Gastroesophageal sphincter (tissue), 4 donors: ENCODE measurements around the gene SPEM2. TPM values are rescaled to one million over a fixed set of nuclear protein-coding genes. Genes with fewer than 3 reads are reported as not detected.

Experiments
- ATAC-seq: fragments of 150-250 bp; one replicate; pipeline ENCODE4 v1.9.1; 2016; ENCODE audit warnings: mild to moderate bottlenecking, moderate library complexity
- H3K27ac ChIP-seq, 4 donors: fragments of 200-600 bp; sonication (generic) in 3 of 4; 1 replicate in 3 of 4; 2 replicates in 1 of 4; pipeline ENCODE4 v1.5.1; 2016 to 2019
- H3K27me3 ChIP-seq: fragments of 200-600 bp; sonication (generic); one replicate; pipeline ENCODE4 v1.5.1; 2019
- H3K36me3 ChIP-seq, 2 donors: fragments of 200-600 bp; sonication (generic); one replicate each; pipeline ENCODE4 v1.5.1; 2019; ENCODE audit warnings: control low read depth in 1 of 2
- H3K4me1 ChIP-seq, 3 donors: fragments of 200-600 bp; sonication (generic); 1 replicate in 2 of 3; 2 replicates in 1 of 3; pipeline ENCODE4 v1.5.1; 2016 to 2019; ENCODE audit warnings: control low read depth in 2 of 3
- H3K4me3 ChIP-seq, 2 donors: fragments of 200-600 bp; sonication (generic); one replicate each; pipeline ENCODE4 v1.5.1; 2019; ENCODE audit warnings: mild to moderate bottlenecking in 1 of 2, moderate library complexity in 1 of 2
- H3K9me3 ChIP-seq, 3 donors: fragments of 200-600 bp; sonication (generic); one replicate each; pipeline ENCODE4 v1.5.1; 2017 to 2019; ENCODE audit warnings: control low read depth in 2 of 3
- CTCF ChIP-seq, 4 experiments: fragments of 200-600 bp in 2 of 4; fragments of 450-650 bp in 2 of 4; sonication (generic) in 1 of 4; IDR thresholded peaks; one replicate each; pipeline ENCODE4 v1.5.1; 2017 to 2019; ENCODE audit warnings: antibody characterized with exemption in 4 of 4, mild to moderate bottlenecking in 2 of 4, moderate library complexity in 2 of 4
- EP300 ChIP-seq: sonication (generic); formaldehyde crosslinking; IDR thresholded peaks from one replicate; pipeline ENCODE4 v1.6.1; 2017; ENCODE audit warnings: antibody characterized with exemption, mild to moderate bottlenecking
- POLR2A ChIP-seq, 2 donors: fragments of 450-650 bp; IDR thresholded peaks; one replicate each; pipeline ENCODE4 v1.6.1; 2017; ENCODE audit warnings: antibody characterized with exemption in 2 of 2, mild to moderate bottlenecking in 2 of 2, moderate library complexity in 1 of 2
- POLR2AphosphoS5 ChIP-seq: sonication (generic); formaldehyde crosslinking; IDR thresholded peaks from one replicate; pipeline ENCODE4 v1.6.1; 2017; ENCODE audit warnings: antibody characterized with exemption
- WGBS, 2 donors: methylation state at CpG; one replicate each; pipeline ENCODE4 v1.1.5; 2018; ENCODE audit warnings: low coverage in 1 of 2; 5-methylcytosine and 5-hydroxymethylcytosine counted together
- total RNA-seq, 4 donors: library from RNA; depleted of rRNA; stranded (reverse); fragments of >200 nt; gene quantifications; one replicate each; pipeline ENCODE4 v1.1.0, GENCODE V29; 2016

SPEM2 gene
- total RNA-seq, 4 donors from 2014 or later, result not detected

DNA sequence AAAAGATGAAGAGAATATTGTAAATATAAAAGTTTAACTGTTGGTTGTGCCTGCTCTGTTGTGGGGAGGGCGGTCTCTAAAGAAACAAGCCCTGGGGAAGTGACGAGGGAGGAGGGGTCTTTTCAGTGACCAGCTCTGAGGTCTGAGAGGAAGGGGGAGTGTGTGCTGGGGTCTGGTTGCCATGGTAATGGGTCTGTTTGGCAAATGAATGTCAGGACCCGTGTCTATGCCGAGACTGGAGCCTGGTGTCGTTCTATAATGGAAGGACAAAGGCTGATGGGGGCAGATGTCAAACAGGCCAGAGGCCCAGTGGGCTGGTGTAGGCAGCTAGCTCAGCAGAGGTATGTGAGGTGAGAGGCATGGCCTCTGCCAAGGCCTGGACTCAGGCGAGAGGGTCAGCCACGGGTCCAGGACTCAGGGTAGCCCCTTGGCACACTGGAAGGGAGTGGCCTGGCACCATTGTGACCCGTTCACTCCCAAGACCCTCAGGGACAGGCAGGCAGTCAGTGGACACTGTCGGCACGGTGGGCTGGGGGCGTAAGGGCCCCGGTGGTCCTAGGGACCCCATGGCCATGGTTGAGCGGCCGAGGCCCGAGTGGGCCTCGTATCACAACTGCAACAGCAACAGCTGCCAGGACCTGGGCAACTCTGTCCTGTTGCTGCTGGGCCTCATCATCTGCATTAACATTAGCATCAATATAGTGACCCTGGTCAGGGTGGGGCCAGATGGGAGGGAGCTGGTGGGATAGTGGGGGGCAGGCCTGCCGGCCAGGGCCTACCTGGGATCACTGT lies 5.4 kb upstream of the SPEM2 start, which contains the start of gene SPEM1:
Gene SPEM1, plus strand, starts transcription at position 506 of the 792 bp plus-strand sequence. Its CDS starts 61 bp downstream, at position 567.
- ATAC-seq, result no peak
- Histone ChIP-seq H3K9me3 (no peaks in the 10 kb centered on the region), H3K27me3 (peaks cover 16% of the 10 kb centered on the region), H3K4me3 (no peak within 1 kb of the TSS), H3K27ac (no peak within 1 kb of the TSS), H3K36me3 (peaks cover 0 to 33% of the 10 kb centered on the region in 2 donors), H3K4me1 (no peaks in the 10 kb centered on the region)
- TF ChIP-seq CTCF (IDR thresholded peaks at IDR 0.05) (no peak), POLR2AphosphoS5 (no peak), EP300 (no peak), POLR2A (IDR thresholded peaks at IDR 0.05) (no peak)
- 19 to 70% methylated on average over 3 to 13 of the region's 17 CpGs for WGBS, 2 donors

GRCh38 chr17:7421186-7421585 lies 4.2 kb upstream of the SPEM2 start:
- Histone ChIP-seq H3K27me3 (peaks cover 16% of the 10 kb centered on the region), H3K36me3 (peaks cover 0 to 21% of the 10 kb centered on the region in 2 donors), H3K4me1 (no peaks in the 10 kb centered on the region), H3K4me3 (no peak overlapping the region), H3K27ac (no peak overlapping the region), H3K9me3 (no peaks in the 10 kb centered on the region)
- 90 to 95% methylated on average over 2 to 4 of the region's 16 CpGs for WGBS, 2 donors
- no peak for ATAC-seq
- TF ChIP-seq POLR2AphosphoS5 (no peak), POLR2A (IDR thresholded peaks at IDR 0.05) (no peak), CTCF (IDR thresholded peaks at IDR 0.05) (no peak), EP300 (no peak)

DNA sequence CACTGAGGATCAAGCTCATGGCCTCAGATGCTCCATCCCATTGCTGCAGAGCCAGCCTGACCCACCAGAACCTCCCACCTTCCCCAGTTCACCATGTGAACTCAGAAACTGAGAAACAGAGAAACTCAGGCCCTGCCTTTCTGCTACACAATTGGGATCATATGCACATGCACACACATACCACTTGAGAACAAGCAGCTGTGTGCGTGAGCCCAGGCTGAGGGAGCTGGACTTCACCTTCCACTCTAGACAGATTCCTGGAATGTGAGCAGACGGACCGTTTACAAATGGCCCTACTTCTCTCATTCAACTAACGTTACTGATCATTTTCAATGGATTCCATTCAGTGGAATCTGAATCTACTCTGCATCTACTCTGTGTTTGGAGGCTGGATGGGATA lies 1.7 kb upstream of the SPEM2 start:
- Histone ChIP-seq H3K27me3 (peaks cover 16% of the 10 kb centered on the region), H3K4me3 (no peak overlapping the region), H3K36me3 (no peaks in the 10 kb centered on the region), H3K27ac (no peak overlapping the region), H3K4me1 (no peaks in the 10 kb centered on the region), H3K9me3 (no peaks in the 10 kb centered on the region)
- WGBS, 2 donors, result 30 to 36% methylated on average over 3 of the region's 4 CpGs
- TF ChIP-seq POLR2AphosphoS5, result no peak
- no peak for TF ChIP-seq EP300
- no peak for TF ChIP-seq CTCF (IDR thresholded peaks at IDR 0.05)
- ATAC-seq, result no peak

GRCh38 chr17:7425756-7426155 lies 340 bp downstream of the SPEM2 start:
- ATAC-seq, result no peak
- Histone ChIP-seq H3K27ac (no peak overlapping the region), H3K4me1 (no peaks in the 10 kb centered on the region), H3K9me3 (no peaks in the 10 kb centered on the region), H3K36me3 (no peaks in the 10 kb centered on the region), H3K4me3 (no peak overlapping the region), H3K27me3 (peaks cover 3% of the 10 kb centered on the region)
- TF ChIP-seq EP300 (no peak), CTCF (IDR thresholded peaks at IDR 0.05) (no peak), POLR2A (IDR thresholded peaks at IDR 0.05) (no peak), POLR2AphosphoS5 (no peak)
- 50% methylated on average over 2 of the region's 8 CpGs; no CpG with 5 or more reads in 1 of the 2 donors for WGBS, 2 donors
